ENCODE data around the gene CYFIP1.

DNA sequence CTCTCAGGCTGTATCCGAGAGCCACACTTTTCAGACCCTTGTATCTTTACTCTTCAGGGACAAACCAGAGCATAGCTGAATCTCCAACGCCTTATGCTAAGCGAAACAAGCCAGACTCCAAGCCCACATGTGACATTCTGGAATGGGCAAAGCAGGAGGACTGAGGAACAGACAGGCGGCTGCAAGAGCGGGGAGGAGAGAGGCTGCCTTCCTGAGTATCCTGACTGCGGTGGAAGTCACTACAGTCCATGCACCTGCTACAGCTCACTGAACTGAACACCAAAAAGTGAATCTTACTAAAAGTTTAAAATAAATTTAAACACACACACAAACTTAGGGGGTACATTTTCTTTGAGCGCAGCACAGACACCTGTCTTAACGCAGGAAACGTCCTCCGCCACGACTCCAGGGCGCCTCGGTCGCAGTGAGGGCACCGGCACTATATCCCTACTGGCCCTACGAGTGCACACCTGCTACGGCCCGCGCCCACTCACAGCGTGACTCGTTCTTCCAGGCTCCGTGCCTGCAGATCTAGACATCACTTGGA is 1.4 kb downstream of the CYFIP1 start:
- TF ChIP-seq EZH2phosphoT487 (IDR thresholded peaks at IDR 0.05; ENCODE audit: borderline replicate concordance, low read length) = no peak
- TF ChIP-seq, protein P1, sequence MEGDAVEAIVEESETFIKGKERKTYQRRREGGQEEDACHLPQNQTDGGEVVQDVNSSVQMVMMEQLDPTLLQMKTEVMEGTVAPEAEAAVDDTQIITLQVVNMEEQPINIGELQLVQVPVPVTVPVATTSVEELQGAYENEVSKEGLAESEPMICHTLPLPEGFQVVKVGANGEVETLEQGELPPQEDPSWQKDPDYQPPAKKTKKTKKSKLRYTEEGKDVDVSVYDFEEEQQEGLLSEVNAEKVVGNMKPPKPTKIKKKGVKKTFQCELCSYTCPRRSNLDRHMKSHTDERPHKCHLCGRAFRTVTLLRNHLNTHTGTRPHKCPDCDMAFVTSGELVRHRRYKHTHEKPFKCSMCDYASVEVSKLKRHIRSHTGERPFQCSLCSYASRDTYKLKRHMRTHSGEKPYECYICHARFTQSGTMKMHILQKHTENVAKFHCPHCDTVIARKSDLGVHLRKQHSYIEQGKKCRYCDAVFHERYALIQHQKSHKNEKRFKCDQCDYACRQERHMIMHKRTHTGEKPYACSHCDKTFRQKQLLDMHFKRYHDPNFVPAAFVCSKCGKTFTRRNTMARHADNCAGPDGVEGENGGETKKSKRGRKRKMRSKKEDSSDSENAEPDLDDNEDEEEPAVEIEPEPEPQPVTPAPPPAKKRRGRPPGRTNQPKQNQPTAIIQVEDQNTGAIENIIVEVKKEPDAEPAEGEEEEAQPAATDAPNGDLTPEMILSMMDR (conservative IDR thresholded peaks at IDR 0.05; ENCODE audit: low read depth, low read length) = no peak
- no peak for TF ChIP-seq EZH2 (IDR thresholded peaks at IDR 0.05; ENCODE audit: low read length, unreplicated experiment)

Measured in PC-3 (cell line).